HG03342 (cell line): ENCODE results near the gene ROR1.

Experiments
- ATAC-seq: cut with Tn5 transposase; IDR thresholded peaks from one replicate; pipeline ENCODE4 v1.9.1; 2021; ENCODE audit warnings: mild to moderate bottlenecking, moderate library complexity; ENCODE audit not compliant: unreplicated experiment

ROR1 gene

GRCh38 chr1:63906047-63906704, 132.4 kb downstream of the ROR1 start:
- ATAC-seq: no peak

DNA sequence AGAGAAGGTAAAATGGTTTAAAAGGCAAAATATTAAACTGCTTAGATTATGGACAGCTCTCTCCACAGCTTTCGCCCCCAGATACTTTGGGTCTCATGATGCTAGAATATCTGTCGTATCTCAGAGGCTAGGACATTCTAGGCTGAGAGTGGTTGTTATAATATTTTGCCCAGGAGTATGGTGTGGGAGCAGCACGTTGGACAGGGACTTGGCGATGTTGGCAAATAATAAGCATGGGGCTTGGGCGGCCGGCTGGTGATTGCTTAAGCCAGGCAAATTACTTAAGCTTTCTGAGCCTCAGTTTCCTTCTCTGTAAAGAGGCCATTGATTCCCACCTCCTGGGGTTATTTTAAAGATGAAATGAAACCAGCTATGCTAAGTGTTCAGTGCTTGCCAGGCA, 133.2 kb downstream of the ROR1 start:
- no peak for ATAC-seq

- ATAC-seq: no peak
These were observed 134.2 kb downstream of the ROR1 start for GRCh38 chr1:63908016-63908415.

DNA sequence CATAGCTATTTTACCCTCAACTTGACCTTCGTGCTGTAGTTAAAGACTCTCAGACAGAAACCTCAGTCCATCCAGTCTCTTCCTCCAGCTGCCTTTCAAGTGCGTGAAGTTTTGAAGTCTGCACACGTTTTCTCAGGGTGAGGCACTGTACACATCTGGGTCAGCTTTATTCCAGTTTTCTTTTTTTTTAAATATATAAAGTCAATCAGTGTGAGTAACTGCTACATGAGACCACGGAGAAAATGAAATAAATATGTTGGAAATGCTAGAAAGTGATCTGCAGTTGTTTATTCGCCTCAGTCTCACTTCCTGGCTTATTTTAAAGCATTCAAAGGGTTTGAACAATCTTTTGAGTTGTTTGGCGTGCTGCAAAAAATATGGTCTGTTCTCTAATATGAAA, 135.7 kb downstream of the ROR1 start:
- no peak for ATAC-seq

- no peak for ATAC-seq
These were observed 137.2 kb downstream of the ROR1 start for GRCh38 chr1:63911049-63911448.

GRCh38 chr1:63912643-63913042, 138.8 kb downstream of the ROR1 start:
- ATAC-seq: no peak

DNA sequence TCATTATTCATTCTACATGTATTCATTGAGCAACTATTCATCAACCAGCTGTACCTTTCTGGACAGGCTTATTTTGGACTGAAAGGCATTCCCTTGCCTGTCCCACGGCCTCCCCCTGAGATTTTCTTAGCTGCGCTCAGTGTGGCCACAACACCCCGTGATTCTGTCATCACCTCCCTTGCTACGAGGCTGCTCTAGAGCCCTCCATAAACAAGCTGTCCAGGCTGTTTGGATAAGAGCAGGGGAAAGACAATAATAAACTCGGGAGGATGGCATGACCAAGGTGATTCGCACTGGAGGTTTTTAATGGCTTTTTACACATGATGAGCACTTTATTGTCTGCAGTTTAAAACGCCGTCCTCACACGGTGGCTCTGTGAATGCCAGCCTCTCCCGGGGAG, 139.7 kb downstream of the ROR1 start:
- no peak for ATAC-seq

DNA sequence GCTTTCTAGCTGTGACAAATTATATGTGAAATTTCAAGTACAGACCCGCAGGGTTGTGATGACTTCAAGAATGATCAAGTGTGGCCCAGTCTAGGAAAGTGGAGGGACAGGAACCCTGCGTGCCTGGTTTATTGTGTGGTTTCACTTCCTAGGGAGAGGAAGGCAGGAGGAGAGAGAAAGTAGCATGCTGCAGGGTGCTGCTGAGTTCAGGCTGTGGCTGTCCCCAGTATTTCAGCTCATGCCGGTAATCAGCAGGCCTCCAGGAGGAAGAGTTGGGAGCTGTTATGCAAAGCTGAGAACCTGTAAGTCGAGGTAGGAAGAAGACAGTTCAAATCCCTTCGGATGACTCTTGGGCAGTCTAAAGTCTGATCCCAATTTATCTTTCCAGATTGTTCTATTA, 140.4 kb downstream of the ROR1 start:
- ATAC-seq: no peak

DNA sequence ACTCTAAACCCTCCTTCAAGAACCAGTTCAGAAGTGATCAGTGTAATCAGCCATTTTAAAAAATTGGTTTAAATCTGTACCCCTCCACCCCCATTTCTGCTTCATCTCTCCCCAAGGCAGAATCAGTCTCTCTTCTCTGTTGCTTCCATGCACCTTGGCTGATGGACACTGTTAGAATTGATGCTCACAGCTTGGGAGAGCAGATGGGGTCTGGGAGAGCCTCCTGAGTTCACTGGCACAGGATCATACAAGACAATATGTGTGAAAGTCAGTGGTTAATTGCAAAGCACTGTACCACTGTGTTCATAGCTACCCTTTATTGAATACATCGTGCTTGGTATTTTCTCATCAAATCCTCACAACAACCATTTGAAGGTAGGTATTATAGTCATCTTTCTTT, 140.9 kb downstream of the ROR1 start:
- ATAC-seq: no peak

DNA sequence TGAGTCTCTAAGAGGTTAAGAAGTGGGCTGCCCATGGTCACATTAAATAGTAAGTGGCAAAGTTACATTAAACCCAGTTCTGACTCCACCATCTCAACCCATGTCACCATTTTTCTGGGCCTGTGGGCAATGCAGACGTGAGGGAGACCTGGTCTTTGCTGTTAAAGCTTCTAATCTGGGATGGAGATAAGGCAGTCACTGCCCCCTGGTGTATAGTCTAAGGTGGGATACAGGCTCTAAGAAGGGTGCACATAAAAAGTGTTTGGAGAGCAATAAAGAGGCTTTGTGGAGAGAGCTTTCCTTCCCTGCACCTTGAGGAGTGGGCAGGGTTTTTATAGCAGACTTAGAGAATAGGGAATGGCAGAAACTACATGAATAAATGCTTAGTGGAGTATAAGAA, 141.3 kb downstream of the ROR1 start:
- ATAC-seq: no peak

- no peak for ATAC-seq
These were observed 142.9 kb downstream of the ROR1 start for GRCh38 chr1:63916485-63917360.

DNA sequence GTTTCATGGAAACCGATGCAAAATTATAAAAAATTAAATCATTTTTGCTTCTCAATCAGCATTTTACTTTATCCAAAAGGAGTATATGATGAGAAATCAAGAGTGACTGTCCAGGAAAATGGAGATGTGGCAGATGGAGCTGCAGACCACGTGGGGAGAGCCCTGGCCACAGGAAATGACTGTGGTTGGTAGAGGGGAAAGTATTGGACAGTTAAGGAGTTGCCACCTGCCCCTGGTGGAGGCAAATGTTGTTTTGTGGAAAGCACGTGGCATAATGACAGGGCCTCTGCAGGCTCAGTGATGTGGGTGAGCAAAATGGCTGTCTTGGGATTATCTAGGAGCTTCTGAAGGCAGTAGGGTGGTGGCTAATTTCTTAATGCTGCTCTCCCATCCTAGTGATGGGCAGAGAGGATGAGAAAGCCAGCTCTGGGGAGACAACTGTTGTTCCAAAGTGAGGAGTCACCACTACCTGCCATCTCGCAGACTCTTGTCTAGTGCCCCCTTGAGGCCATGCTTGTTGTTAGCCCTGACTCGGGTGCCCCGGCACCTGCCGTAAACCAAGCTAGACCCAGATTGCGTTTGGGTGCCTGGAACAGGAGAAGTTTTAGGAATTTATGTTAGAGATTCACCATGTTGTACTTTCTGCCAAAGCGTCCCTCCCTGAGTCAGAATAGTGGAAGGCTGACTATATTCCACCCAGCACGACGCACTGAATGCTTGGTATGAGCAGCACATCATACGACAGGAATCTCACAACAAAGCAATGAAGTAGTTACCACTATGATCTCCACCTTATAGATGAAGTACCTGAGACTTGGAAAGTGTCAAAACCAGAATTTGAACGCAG, 144.0 kb downstream of the ROR1 start:
- no peak for ATAC-seq

DNA sequence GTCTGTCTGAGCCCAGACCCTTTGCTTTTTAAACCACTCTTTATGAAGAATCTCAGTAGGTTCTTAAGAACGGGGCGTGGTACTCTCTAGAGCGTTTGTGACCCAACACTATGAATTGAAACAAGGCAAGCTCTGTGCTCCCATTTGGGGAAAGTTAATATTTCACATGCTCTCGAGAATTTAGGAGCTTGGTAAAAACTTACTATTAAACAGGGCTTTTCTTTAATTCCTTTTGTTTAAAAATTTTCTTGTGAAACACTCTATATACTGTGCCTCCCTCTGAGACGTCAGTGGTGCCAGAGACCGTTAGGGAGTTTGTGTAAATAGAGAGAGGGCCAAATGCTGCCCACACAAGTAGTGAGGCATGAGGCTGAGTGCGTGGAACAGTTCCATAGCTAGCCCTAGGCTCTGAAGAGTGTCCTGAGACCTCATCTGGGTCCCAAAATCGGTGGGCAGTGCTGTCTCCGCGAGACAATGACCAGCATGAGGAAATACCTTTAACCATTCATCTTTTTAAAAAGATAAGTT, 144.7 kb downstream of the ROR1 start:
- ATAC-seq: no peak

DNA sequence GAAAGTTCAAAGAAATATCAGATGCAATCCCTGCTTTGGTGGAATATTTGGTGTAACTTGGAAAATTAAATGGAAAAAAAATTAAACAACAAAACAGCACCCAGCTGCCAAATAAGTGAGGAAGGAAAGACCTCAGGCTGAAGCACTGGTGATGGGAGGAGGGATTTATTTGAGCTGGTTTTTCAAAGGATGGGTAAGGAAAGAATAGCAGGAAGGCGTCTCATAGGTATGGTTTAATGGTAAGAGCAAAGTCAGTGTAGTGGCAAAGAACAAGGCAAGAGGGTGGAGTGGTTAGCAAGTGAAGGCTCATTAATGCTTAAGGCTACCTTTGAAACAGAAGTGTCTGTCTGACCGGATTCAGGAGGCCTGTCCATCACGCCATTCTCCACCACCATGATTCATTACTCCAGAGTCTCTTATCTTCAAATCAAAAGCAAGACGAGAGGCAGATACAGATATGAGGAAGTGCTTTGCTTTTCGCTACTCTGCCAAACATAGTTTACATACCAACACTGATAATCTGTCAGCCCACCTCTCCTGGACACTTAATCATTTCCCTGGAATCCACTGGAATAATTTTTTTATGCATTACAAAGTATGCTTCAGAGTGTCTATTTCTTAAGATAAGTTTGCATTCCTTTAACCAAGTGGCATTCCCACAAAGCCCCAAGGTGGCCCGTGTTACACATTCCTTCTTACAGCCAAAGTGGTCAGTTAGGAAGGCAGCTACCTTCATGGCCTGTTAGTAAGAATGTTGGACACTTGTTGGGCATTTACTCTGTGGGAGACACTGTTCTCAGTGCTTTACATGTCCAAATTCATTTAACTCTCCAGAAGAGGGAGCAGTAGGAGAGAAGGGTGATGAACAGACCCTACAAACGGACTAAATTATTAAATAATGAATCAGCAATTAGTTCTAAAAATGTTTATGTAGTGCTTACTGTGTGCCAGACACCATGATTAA, 146.6 kb downstream of the ROR1 start:
- ATAC-seq: no peak

DNA sequence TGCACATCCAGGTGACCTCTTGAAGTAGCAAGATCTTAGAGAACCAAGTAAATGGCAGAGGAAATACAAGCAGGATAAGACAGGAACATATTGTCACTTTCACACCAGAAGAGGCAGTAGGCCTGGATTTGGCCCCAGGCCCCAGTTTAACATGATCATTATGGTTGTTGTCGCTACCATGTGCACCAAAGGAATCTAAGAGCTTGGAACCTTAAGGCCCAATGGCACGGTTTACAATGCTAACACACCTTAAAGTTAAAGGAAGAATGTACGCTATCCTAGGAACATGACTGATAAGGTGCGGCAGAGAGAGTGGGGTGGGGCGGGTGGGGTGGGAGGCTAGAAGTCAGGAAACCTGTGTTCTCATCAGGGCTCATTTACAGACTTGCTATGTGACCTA, 147.5 kb downstream of the ROR1 start:
- ATAC-seq: no peak

DNA sequence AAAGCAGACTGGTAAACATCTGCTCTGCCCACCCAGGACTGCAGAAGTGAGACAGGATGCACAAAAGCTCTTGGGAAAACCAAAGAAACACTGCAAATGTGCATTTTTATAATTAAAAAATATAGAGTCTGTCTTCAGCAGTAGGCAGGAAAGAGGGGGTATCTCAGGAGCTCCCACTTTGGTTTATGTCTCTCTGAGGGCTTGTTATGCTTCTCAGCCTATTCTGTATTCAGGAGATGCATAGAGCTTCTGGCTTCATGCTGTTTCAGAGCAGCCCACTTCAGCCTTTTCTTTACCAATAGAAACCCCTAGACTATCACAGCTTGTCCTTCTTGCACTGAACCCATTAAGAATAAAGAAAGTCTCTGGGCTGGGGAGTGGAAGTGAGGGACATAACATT, 148.0 kb downstream of the ROR1 start:
- ATAC-seq: no peak

GRCh38 chr1:63922848-63923247, 149.0 kb downstream of the ROR1 start:
- no peak for ATAC-seq

DNA sequence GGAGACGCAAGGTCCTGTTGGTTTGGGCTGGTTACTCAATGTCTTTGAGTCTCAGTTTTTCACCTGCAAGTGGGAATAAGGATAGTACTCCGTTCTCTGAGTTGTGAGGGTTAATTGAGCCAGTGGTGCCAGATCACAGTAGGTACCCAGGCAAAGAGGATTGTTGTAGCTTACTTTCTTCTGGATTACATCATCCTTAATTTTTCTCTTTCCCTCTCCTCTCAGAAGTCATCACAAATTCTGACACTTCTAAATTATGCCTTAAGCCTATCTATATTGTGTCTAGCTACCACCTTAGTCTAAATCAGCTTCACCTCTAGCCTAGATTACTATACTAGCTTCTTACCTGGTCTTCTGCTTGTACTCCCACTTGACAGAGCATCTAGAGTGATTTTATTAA, 149.5 kb downstream of the ROR1 start:
- ATAC-seq: no peak

- ATAC-seq: no peak
These were observed 150.8 kb downstream of the ROR1 start for GRCh38 chr1:63924600-63924999.
